Globus pallidus (tissue), 1 donor: Measurements from ENCODE around the gene IFITM10.

Source experiments
- DNase-seq: peaks from one replicate; pipeline ENCODE4 v3.0.0-alpha.2; 2015; ENCODE audit warnings: low spot score

Gene IFITM10

GRCh38 chr11:1763796-1764661 is 13.6 kb upstream of the IFITM10 start, which contains the start of gene CTSD:
CTSD (minus strand) TSS chr11:1763927; CDS start chr11:1763859, 68 bp downstream.
- DNase-seq, result peak; percentile 86

GRCh38 chr11:1763336-1763795 is 13.0 kb upstream of the IFITM10 start:
- no peak for DNase-seq

GRCh38 chr11:1762537-1763302 is 12.3 kb upstream of the IFITM10 start:
- DNase-seq, result no peak

GRCh38 chr11:1761857-1762536 is 11.6 kb upstream of the IFITM10 start:
- no peak for DNase-seq

- DNase-seq, result no peak
Measured at GRCh38 chr11:1761110-1761856, 10.9 kb upstream of the IFITM10 start.

- DNase-seq, result peak; percentile 92
Measured at GRCh38 chr11:1760351-1761109, 10.1 kb upstream of the IFITM10 start.

- DNase-seq, result no peak
Measured at GRCh38 chr11:1759851-1760220, 9.4 kb upstream of the IFITM10 start.

- DNase-seq, result no peak
Measured at GRCh38 chr11:1759151-1759850, 8.9 kb upstream of the IFITM10 start.

GRCh38 chr11:1758611-1759150 is 8.3 kb upstream of the IFITM10 start:
- DNase-seq, result no peak

GRCh38 chr11:1757861-1758610 is 7.6 kb upstream of the IFITM10 start:
- DNase-seq, result no peak

GRCh38 chr11:1756791-1757771 is 6.7 kb upstream of the IFITM10 start:
- no peak for DNase-seq

- DNase-seq, result no peak
Measured at GRCh38 chr11:1755692-1756561, 5.5 kb upstream of the IFITM10 start.

- no peak for DNase-seq
Measured at GRCh38 chr11:1755344-1755691, 4.9 kb upstream of the IFITM10 start.

- DNase-seq, result no peak
Measured at GRCh38 chr11:1754376-1755150, 4.2 kb upstream of the IFITM10 start.

- no peak for DNase-seq
Measured at GRCh38 chr11:1753929-1754305, 3.5 kb upstream of the IFITM10 start.

GRCh38 chr11:1753229-1753928 is 3.0 kb upstream of the IFITM10 start:
- no peak for DNase-seq
